ENCODE results near the gene ITGA6.

ITGA6 gene

DNA sequence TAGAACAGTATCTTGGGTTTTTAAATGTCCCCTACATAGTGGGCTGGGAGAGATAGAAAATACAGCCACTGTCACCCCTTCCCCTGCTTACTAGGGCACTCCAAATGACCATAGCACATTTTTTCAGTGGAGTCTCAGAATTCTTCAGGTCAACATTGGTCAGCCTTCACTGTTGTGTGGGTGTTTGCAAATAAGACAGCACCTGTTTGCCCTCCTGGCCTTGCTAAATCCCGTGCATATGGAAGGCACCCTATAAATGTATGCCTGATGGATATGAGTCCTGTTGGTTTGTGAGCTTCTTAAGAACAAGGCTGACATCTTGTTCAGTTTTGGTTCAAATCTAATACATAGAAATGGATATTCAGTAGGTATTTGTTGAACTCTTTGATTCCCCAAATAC lies 12.5 kb downstream of the ITGA6 start:
- no peak for DNase-seq (ENCODE audit: low read depth in 2 of 3, low spot score in 2 of 3)

DNA sequence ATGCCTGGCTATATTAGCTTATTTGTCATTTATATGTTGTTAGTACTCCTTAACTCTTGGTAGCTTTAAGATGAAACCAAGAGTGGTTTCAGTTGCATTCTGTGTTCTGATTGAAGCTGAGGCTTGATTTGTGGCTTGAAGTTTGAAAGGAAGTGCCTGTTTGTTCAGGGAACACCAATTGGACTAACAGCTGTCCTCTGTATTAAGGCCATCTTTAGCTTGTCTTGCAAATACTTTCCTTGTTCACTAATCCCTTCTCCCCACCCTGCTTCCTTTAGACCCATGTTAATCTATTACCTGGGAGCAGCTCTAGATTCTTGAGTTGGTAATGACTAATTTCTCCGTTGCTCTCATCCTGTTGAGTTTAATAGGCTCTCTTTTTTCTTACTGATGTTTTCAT lies 13.4 kb downstream of the ITGA6 start:
- no peak for DNase-seq (ENCODE audit: low read depth in 2 of 3, low spot score in 2 of 3)

DNA sequence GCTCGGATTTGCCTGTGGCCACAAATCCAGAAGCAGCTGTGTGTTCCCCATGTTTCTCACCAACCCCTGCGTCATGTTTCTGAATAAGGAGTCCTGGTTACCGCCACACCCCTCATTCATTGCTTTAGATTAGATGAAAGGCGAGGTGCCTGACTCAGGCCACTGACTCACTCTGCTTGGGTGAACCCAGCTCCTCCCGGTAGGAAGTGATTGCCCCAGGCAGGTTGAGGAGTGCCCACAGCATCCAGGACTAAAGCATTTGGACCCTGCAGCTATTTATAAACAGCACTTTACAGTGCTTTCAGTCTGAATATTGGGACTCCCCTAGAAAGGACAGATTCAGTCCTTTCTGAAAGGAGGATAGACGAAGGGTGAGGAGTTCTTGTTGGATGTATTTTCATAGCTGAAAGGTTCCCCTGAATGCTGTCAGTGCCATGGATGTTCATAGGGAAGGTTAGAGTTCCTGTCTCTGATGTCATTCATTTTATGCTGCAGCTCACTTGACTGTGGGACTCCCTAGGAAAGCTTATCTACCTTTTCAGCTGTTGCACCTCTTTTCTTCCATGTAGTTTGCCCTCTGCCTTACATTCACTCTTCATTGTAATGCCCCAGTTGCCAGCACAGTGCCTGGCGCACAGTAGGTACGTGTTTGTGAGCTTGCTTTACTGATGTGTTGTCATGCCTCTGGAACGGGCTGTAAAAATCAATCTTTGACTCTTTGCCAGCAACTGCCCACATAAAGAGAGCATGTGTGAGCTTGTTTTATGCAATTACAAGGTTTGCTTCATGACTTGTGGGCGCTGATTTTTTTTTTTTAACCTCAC lies 14.9 kb downstream of the ITGA6 start:
- DNase-seq (ENCODE audit: low read depth in 2 of 3, low spot score in 2 of 3): no peak

- no peak for DNase-seq (ENCODE audit: low read depth in 2 of 3, low spot score in 2 of 3)
Observed at GRCh38 chr2:172445851-172446250, 18.5 kb downstream of the ITGA6 start.

DNA sequence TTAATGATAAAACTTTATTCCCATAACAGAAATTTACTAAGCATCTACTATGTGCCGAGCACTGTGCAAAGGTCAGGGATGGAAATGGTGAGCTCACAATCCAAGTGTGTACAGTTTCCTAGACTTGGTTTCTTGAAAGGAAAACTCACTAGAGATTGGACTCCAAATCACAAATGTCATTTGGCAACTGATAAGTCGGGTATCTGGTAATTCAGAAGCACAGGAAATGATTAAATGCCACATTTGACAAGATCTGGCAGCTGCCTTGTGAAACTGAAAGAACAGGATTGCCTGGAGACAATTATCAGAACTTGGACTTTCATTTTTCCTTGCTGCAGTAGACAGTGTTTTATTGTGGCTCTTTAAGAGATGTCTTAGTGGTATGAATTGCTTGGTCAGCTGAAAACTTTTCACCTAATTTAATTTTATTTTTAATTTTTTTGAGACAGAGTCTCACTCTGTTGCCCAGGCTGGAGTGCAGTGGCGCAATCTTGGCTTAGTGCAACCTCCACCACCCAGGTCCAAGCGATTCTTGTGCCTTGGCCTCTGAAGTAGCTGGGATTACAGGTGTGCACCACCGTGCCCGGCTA lies 19.2 kb downstream of the ITGA6 start:
- DNase-seq (ENCODE audit: low read depth in 2 of 3, low spot score in 2 of 3): no peak

- no peak for DNase-seq (ENCODE audit: low read depth in 2 of 3, low spot score in 2 of 3)
Observed at GRCh38 chr2:172447811-172448493, 20.6 kb downstream of the ITGA6 start.

GRCh38 chr2:172448544-172449267 lies 21.3 kb downstream of the ITGA6 start:
- DNase-seq (ENCODE audit: low read depth in 2 of 3, low spot score in 2 of 3): no peak

DNA sequence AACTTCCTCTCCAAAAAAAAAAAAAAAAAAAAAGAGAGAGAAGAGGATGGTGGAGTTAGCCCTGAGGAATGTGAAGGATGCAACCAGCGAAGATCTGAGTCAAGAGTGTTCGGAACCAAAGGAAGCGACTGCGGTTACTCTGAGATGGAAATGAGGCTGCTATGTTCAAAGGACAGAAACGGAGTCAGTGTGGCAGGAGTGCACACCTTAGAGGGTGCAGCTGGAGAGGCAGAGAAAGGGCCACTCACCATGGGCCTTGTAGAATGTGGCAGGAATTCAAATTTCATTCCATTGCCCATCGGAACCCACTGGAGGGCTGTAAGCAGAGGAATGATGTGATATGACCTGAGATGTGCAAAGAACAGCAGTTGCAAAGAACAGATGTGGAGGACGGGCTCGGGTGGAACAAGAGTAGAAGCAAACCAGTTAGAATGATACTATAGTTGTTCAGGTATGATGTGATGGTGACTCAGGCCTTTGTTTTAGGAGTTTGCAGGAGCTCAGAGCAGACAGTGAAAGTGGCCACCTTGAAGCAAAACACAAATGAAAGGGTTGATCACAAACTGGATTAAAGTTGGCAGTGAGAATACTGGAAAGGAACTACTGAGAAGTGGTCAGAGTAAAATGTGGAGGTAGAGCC lies 22.6 kb downstream of the ITGA6 start:
- no peak for DNase-seq (ENCODE audit: low read depth in 2 of 3, low spot score in 2 of 3)

GRCh38 chr2:172451923-172452322 lies 24.5 kb downstream of the ITGA6 start:
- no peak for DNase-seq (ENCODE audit: low read depth in 2 of 3, low spot score in 2 of 3)

GRCh38 chr2:172452845-172453244 lies 25.5 kb downstream of the ITGA6 start:
- no peak for DNase-seq (ENCODE audit: low read depth in 2 of 3, low spot score in 2 of 3)

DNA sequence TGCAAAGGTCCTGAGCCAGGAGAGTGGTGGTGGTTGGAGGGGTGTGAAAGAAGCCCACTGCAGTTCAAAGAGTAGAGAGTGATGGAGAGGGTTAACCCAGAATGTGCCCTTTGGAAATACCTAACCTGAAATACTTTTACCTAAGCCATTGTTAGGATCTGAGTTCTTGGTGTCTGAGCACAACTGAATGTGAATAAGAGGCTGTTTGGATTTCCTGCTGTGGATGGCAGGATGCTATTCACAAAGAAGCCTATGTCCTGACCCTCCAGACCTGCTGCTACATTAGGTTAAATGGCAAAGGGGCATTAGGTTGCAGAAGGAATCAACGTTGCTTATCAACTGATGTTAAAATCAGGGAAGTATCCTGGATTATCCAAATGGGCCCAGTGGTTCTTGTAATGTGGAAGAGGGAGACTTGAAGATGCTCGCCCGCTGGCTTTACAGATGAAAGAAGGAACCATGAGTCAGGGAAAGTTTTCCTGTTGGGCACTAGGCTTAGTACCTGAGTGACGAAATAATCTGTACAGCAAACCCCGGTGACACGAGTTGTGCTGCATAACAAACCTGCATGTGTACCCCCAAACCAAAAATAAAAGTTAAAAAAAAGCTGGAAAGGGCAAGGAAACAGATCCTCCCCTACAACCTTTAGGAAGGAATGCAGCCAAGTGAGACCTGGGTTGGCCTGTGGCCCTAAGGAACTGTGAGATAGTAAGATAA lies 27.2 kb downstream of the ITGA6 start:
- DNase-seq (ENCODE audit: low read depth in 2 of 3, low spot score in 2 of 3): no peak

GRCh38 chr2:172455121-172455515 lies 27.7 kb downstream of the ITGA6 start:
- DNase-seq (ENCODE audit: low read depth in 2 of 3, low spot score in 2 of 3): no peak

GRCh38 chr2:172456002-172456401 lies 28.6 kb downstream of the ITGA6 start:
- no peak for DNase-seq (ENCODE audit: low read depth in 2 of 3, low spot score in 2 of 3)

DNA sequence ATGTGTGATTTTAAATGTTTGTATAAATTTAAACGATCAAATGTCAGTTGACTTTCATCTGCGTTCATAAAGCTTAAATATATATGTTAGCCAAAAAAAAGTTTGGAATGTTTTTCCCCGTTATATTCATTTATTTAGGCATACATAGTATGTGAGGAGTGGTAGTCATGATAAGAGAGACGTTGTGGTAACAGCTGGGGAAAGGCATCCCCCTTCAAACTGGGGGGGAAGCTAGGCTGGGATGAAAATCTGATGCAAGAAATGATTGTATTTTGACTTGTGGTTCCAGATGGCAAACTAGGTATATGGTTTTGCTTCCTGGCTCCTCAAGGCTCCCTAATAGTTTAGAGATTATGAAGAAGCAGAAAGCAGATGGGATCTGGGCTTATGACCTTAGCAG lies 30.1 kb downstream of the ITGA6 start:
- DNase-seq (ENCODE audit: low read depth in 2 of 3, low spot score in 2 of 3): no peak

DNA sequence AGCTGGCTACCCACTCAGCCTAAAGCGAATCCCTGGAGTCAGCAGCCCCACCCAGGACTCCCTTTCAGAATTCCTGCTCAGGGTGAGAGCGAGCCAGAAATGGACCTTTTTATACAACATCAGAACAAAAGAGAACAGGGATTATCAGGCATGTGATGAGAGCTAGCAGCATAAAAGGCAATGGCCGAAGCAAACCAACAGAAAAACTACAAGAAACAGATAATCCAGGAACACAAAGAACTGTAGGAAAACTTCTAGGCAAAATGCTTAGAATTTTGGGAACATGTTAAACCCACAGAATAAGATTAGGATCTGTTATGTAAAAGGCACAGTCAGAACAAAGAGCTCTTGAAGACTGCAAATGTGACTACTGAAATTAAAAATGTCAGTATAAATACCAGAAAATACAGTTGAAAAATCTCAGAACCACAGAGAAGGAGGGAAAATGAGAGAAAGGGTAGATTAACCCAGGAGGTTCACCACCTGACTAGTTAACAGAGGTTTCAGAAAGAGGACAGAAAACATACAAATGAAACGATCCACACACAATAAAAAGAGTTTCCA lies 31.3 kb downstream of the ITGA6 start:
- DNase-seq (ENCODE audit: low read depth in 2 of 3, low spot score in 2 of 3): no peak

DNA sequence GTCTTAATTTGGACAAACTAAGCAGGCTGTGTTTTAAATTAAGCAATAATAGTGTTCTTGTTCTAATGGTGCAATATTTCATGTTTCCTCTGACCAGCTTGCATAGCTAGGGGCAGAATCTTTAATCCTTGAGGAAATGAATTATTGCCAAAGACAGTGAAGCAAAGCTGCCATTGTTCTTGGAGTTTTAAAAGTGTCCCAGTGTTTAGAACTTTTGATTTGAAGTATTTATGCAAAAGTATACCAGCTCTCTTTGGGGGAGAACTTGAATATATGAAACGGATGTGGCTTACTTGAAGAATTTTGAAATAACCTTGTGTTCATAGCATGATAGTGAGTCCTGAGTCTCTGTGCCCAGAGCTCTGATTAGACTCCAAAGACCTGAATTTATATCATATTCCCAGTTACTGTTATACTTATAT lies 33.4 kb downstream of the ITGA6 start:
- no peak for DNase-seq (ENCODE audit: low read depth in 2 of 3, low spot score in 2 of 3)

- DNase-seq (ENCODE audit: low read depth in 2 of 3, low spot score in 2 of 3): peak in 1 of 3 experiments; percentile 52
Observed at GRCh38 chr2:172461591-172462372, 34.4 kb downstream of the ITGA6 start.

DNA sequence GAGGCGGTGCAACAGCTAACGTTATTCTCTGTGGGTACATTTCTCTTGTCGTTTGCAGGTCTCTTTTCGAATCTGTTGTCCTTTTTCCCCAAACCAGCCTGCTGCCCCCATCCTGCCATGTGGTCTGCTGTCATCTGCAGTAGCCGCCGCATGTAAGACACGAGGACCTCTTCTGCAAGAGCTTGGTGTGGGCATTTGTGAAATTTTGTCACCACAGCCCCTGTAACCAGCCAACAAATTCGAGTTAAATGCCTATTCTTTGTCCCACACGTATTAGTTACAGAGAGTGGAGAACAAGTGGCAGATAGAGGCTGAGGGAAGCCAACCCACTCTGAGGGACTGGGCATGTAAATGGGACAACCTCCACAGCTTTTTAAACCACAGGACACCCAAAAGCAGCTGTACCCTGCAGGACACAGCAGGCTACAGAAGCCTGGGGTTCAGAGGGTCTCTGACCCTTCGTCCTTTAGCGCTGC lies 35.0 kb downstream of the ITGA6 start:
- DNase-seq (ENCODE audit: low read depth in 2 of 3, low spot score in 2 of 3): no peak

GRCh38 chr2:172462849-172463381 lies 35.5 kb downstream of the ITGA6 start:
- DNase-seq (ENCODE audit: low read depth in 2 of 3, low spot score in 2 of 3): no peak
